IMR-90 (cell line): ENCODE results near the gene ZNF236. TPM values are rescaled to one million over a fixed set of nuclear protein-coding genes. Genes with fewer than 3 reads are reported as not detected.

Source experiments
- ATAC-seq: fragments of 200-7000 bp; cut with Tn5 transposase; 2 replicates; pipeline ENCODE4 v1.9.1; 2020; ENCODE audit warnings: low read depth, mild to moderate bottlenecking, moderate library complexity
- BruUV-seq: library from RNA; stranded (reverse); fragments of 400-500 nt; replicated peaks from 2 replicates; lab custom pipeline; 2021; lab: Mats Ljungman, UMichigan
- CTCF ChIA-PET: fragments of 300-600 bp; formaldehyde crosslinking; extraction: SDS; loops from one replicate; lab custom pipeline; 2021; ENCODE audit warnings: antibody characterized with exemption; lab: Yijun Ruan, JAX
- POLR2A ChIA-PET: fragments of 300-600 bp; sonication (Branson Sonifier 250); formaldehyde crosslinking; loops from one replicate; lab custom pipeline; 2022; ENCODE audit warnings: antibody characterized with exemption; ENCODE audit not compliant: unreplicated experiment; lab: Charles Lee
- DNase-seq: peaks from one replicate; pipeline ENCODE4 v3.0.0; 2013
- H2AFZ ChIP-seq: replicated peaks from 2 replicates; pipeline ENCODE3; 2013; ENCODE audit warnings: low read length, mild to moderate bottlenecking; ENCODE audit not compliant: poor library complexity
- H2AK5ac ChIP-seq: 2 replicates; pipeline ENCODE4 v1.6.1; 2013; ENCODE audit warnings: low read depth, low read length, inconsistent platforms
- H2AK9ac ChIP-seq: replicated peaks from 2 replicates; pipeline ENCODE3; 2013; ENCODE audit warnings: mild to moderate bottlenecking, low read depth, low read length, moderate library complexity; ENCODE audit not compliant: poor library complexity
- H2BK120ac ChIP-seq: 2 replicates; pipeline ENCODE4 v1.6.1; 2013; ENCODE audit warnings: low read depth, low read length, inconsistent platforms
- H2BK15ac ChIP-seq: 3 replicates; pipeline ENCODE4 v1.6.1; 2013; ENCODE audit warnings: low read depth, low read length, inconsistent platforms
- H2BK20ac ChIP-seq: 2 replicates; pipeline ENCODE4 v1.6.1; 2013; ENCODE audit warnings: low read depth, mild to moderate bottlenecking, inconsistent platforms, low read length, moderate library complexity
- H2BK5ac ChIP-seq: 2 replicates; pipeline ENCODE4 v1.6.1; 2013; ENCODE audit warnings: mild to moderate bottlenecking, low read depth, low read length, inconsistent platforms; ENCODE audit not compliant: poor library complexity, severe bottlenecking
- H3K14ac ChIP-seq: replicated peaks from 2 replicates; pipeline ENCODE4 v1.6.1; 2013; ENCODE audit warnings: low read depth, low read length, inconsistent platforms
- H3K18ac ChIP-seq: 2 replicates; pipeline ENCODE4 v1.6.1; 2013; ENCODE audit warnings: low read depth, low read length, control low read depth
- H3K23ac ChIP-seq: 2 replicates; pipeline ENCODE4 v1.6.1; 2013; ENCODE audit warnings: low read depth, low read length, inconsistent platforms
- H3K27ac ChIP-seq: 2 replicates; pipeline ENCODE4 v1.5.1; 2013; ENCODE audit warnings: mild to moderate bottlenecking, control low read depth, low read length; ENCODE audit not compliant: insufficient read depth
- H3K27me3 ChIP-seq: 2 replicates; pipeline ENCODE4 v1.6.1; 2013; ENCODE audit warnings: low read length; ENCODE audit not compliant: control insufficient read depth, insufficient read depth
- H3K36me3 ChIP-seq: 2 replicates; pipeline ENCODE4 v1.6.1; 2013; ENCODE audit warnings: low read length, mixed read lengths; ENCODE audit not compliant: control insufficient read depth, insufficient read depth
- H3K4ac ChIP-seq: 2 replicates; pipeline ENCODE4 v1.6.1; 2013; ENCODE audit warnings: low read depth, low read length, inconsistent platforms
- H3K4me1 ChIP-seq: 2 replicates; pipeline ENCODE4 v1.6.1; 2013; ENCODE audit warnings: low read length, mixed read lengths; ENCODE audit not compliant: control insufficient read depth, insufficient read depth
- H3K4me2 ChIP-seq: 2 replicates; pipeline ENCODE4 v1.6.1; 2013; ENCODE audit warnings: low read depth, mild to moderate bottlenecking, control low read depth, low read length, moderate library complexity
- H3K4me3 ChIP-seq: 2 replicates; pipeline ENCODE4 v1.5.1; 2013; ENCODE audit warnings: low read depth, mild to moderate bottlenecking, control low read depth, low read length, moderate library complexity; ENCODE audit not compliant: insufficient read depth
- H3K56ac ChIP-seq: 2 replicates; pipeline ENCODE4 v1.6.1; 2013; ENCODE audit warnings: low read length, inconsistent platforms; ENCODE audit not compliant: insufficient read depth; ENCODE audit errors: extremely low read depth
- H3K79me1 ChIP-seq, 2 experiments: 2 replicates each; pipeline ENCODE4 v1.6.1; 2013; ENCODE audit warnings: low read length in 2 of 2, inconsistent platforms in 1 of 2, low read depth in 1 of 2
- H3K9ac ChIP-seq: 2 replicates; pipeline ENCODE4 v1.6.1; 2013; ENCODE audit warnings: low read depth, low read length, control low read depth
- H3K9me1 ChIP-seq: 2 replicates; pipeline ENCODE4 v1.6.1; 2013; ENCODE audit warnings: low read length, inconsistent platforms; ENCODE audit not compliant: insufficient read depth
- H3K9me3 ChIP-seq: 2 replicates; pipeline ENCODE4 v1.6.1; 2013; ENCODE audit warnings: low read length; ENCODE audit not compliant: control insufficient read depth, insufficient read depth
- H4K20me1 ChIP-seq: 2 replicates; pipeline ENCODE4 v1.6.1; 2013; ENCODE audit warnings: low read length, inconsistent platforms; ENCODE audit not compliant: insufficient read depth
- H4K5ac ChIP-seq: 2 replicates; pipeline ENCODE4 v1.6.1; 2013; ENCODE audit warnings: mild to moderate bottlenecking, low read depth, low read length, control low read depth
- H4K8ac ChIP-seq, 2 experiments: 2 replicates each; pipeline ENCODE4 v1.6.1; 2013; ENCODE audit warnings: low read depth in 2 of 2, low read length in 2 of 2, control low read depth in 1 of 2, inconsistent platforms in 1 of 2
- H4K91ac ChIP-seq: 2 replicates; pipeline ENCODE4 v1.6.1; 2013; ENCODE audit warnings: low read depth, low read length, inconsistent platforms; ENCODE audit not compliant: insufficient read depth
- BHLHE40 ChIP-seq: fragments of 150-350 bp; IDR thresholded peaks from 2 replicates; pipeline ENCODE4 v1.6.1; 2016; ENCODE audit warnings: mild to moderate bottlenecking, low read depth, low read length
- CEBPB ChIP-seq: IDR thresholded peaks from 2 replicates; pipeline ENCODE4 v1.6.1; 2012; ENCODE audit warnings: low read depth, low read length, improper control_type of control experiment
- CHD1 ChIP-seq: IDR thresholded peaks from 2 replicates; pipeline ENCODE4 v1.6.1; 2012; ENCODE audit warnings: low read depth, low read length, improper control_type of control experiment
- CTCF ChIP-seq: conservative IDR thresholded peaks from 2 replicates; pipeline ENCODE4 v1.5.1; 2012; ENCODE audit warnings: mild to moderate bottlenecking, low read depth, low read length, improper control_type of control experiment
- FOS ChIP-seq: fragments of 150-350 bp; IDR thresholded peaks from 2 replicates; pipeline ENCODE4 v1.6.1; 2016; ENCODE audit warnings: low read depth, low read length
- MAFK ChIP-seq: IDR thresholded peaks from 2 replicates; pipeline ENCODE4 v1.6.1; 2012; ENCODE audit warnings: low read depth, low read length, improper control_type of control experiment
- MAZ ChIP-seq: IDR thresholded peaks from 2 replicates; pipeline ENCODE4 v1.6.1; 2012; ENCODE audit warnings: low read depth, mild to moderate bottlenecking, low read length, improper control_type of control experiment, moderate library complexity, borderline replicate concordance
- MXI1 ChIP-seq: IDR thresholded peaks from 2 replicates; pipeline ENCODE4 v1.6.1; 2012; ENCODE audit warnings: low read depth, mild to moderate bottlenecking, low read length, moderate library complexity, borderline replicate concordance
- NFE2L2 ChIP-seq: fragments of 150-350 bp; IDR thresholded peaks from 2 replicates; pipeline ENCODE4 v1.6.1; 2016; ENCODE audit warnings: low read depth, mild to moderate bottlenecking, low read length
- POLR2A ChIP-seq: IDR thresholded peaks from 2 replicates; pipeline ENCODE4 v1.6.1; 2012; ENCODE audit warnings: mild to moderate bottlenecking, low read depth, low read length
- RAD21 ChIP-seq: IDR thresholded peaks from 2 replicates; pipeline ENCODE4 v1.6.1; 2012; ENCODE audit warnings: low read length, improper control_type of control experiment
- RCOR1 ChIP-seq: IDR thresholded peaks from 2 replicates; pipeline ENCODE4 v1.6.1; 2012; ENCODE audit warnings: mild to moderate bottlenecking, low read length, improper control_type of control experiment; ENCODE audit not compliant: insufficient replicate concordance
- RFX5 ChIP-seq: IDR thresholded peaks from 2 replicates; pipeline ENCODE4 v1.8.0; 2012; ENCODE audit warnings: low read depth, mild to moderate bottlenecking, low read length, moderate library complexity
- SMC3 ChIP-seq: fragments of 150-350 bp; IDR thresholded peaks from 2 replicates; pipeline ENCODE4 v1.6.1; 2016; ENCODE audit warnings: low read depth, mild to moderate bottlenecking, antibody characterized with exemption, low read length, moderate library complexity
- USF2 ChIP-seq: fragments of 150-350 bp; IDR thresholded peaks from 2 replicates; pipeline ENCODE4 v1.6.1; 2017; ENCODE audit warnings: mild to moderate bottlenecking, antibody characterized with exemption, low read length, low read depth
- WGBS, 2 experiments: methylation state at CpG; one replicate each; pipeline versions ENCODE4 v1.1.5 to v1.1.7; 2013; ENCODE audit warnings: missing lambda C conversion rate in 2 of 2; ENCODE audit not compliant: insufficient read length in 1 of 2; ENCODE audit errors: extremely low coverage in 2 of 2; 5-methylcytosine and 5-hydroxymethylcytosine counted together
- dilution Hi-C: fragments of 300-500 bp; cut with HindIII; formaldehyde crosslinking; loops from one replicate; pipeline ENCODE4 v1.14.3; 2018; ENCODE audit warnings: low sequenced_read_pairs; ENCODE audit not compliant: unreplicated experiment
- in situ Hi-C: fragments of 300-500 bp; cut with MboI; formaldehyde crosslinking; loops from 3 replicates; pipeline ENCODE4 v1.14.3; 2019; ENCODE audit warnings: low sequenced_read_pairs, inconsistent platforms, mixed read lengths
- intact Hi-C: fragments of 100-400 bp; cut with micrococcal nuclease; formaldehyde crosslinking; loops from 2 replicates; pipeline ENCODE4 v1.10.0; 2022
- polyA plus RNA-seq, 3 experiments: library from polyadenylated mRNA; depleted of rRNA; stranded (reverse); fragments of >200 nt; gene quantifications; 2 replicates each; pipeline ENCODE4 v1.2.3, GENCODE V29; 2012; ENCODE audit warnings: low replicate concordance in 1 of 3
- total RNA-seq: library from RNA; depleted of rRNA; stranded (reverse); fragments of >200 nt; gene quantifications from 2 replicates; pipeline ENCODE4 v1.2.3, GENCODE V29; 2012
- TF ChIP-seq, protein P1 (sequence below): fragments of 150-350 bp; IDR thresholded peaks from 2 replicates; pipeline ENCODE4 v1.6.1; 2016; ENCODE audit warnings: low read depth, mild to moderate bottlenecking, low read length, moderate library complexity, borderline replicate concordance

The ZNF236 gene
- total and polyA plus RNA-seq, 2 of the 4 experiments (the other 2 are of a cell fraction), result 3.6 to 9.7 TPM

- in situ Hi-C loops (no loop called here), intact Hi-C loops (no loop called here), dilution Hi-C loops (no loop called here)
- H4K8ac ChIP-seq, result no peak overlapping the region
- no peak for DNase-seq
- no peak overlapping the region for H3K4ac ChIP-seq
- H2BK20ac ChIP-seq, result no peak overlapping the region
- no peak overlapping the region for H2AK5ac ChIP-seq
- no peak for TF ChIP-seq USF2
- TF ChIP-seq MXI1, result no peak
- no peak for TF ChIP-seq NFE2L2
- no peak for TF ChIP-seq CEBPB
- no peak for TF ChIP-seq RCOR1
- TF ChIP-seq, protein P1, sequence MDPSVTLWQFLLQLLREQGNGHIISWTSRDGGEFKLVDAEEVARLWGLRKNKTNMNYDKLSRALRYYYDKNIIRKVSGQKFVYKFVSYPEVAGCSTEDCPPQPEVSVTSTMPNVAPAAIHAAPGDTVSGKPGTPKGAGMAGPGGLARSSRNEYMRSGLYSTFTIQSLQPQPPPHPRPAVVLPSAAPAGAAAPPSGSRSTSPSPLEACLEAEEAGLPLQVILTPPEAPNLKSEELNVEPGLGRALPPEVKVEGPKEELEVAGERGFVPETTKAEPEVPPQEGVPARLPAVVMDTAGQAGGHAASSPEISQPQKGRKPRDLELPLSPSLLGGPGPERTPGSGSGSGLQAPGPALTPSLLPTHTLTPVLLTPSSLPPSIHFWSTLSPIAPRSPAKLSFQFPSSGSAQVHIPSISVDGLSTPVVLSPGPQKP, result no peak
- no peak for TF ChIP-seq MAZ
- TF ChIP-seq RFX5, result no peak
- TF ChIP-seq FOS, result no peak
- TF ChIP-seq POLR2A, result no peak
- TF ChIP-seq RAD21, result no peak
- TF ChIP-seq BHLHE40, result no peak
- no peak for TF ChIP-seq CHD1
- no peak for TF ChIP-seq MAFK
- TF ChIP-seq SMC3, result no peak
- TF ChIP-seq CTCF, result no peak
- no peaks in the 10 kb centered on the region for H3K79me1 ChIP-seq
- peaks cover 7% of the 10 kb centered on the region for H3K27me3 ChIP-seq
- no peak overlapping the region for H4K5ac ChIP-seq
- no peak overlapping the region for H2BK5ac ChIP-seq
- no peak overlapping the region for H2AFZ ChIP-seq
- H3K4me1 ChIP-seq, result peaks cover 2% of the 10 kb centered on the region; the same call in 1 of the 2 replicates
- H3K23ac ChIP-seq, result no peak overlapping the region
- H3K18ac ChIP-seq, result no peak overlapping the region
- H2BK15ac ChIP-seq, result no peak overlapping the region
- no peak overlapping the region for H3K4me3 ChIP-seq
- no peaks in the 10 kb centered on the region for H3K9me3 ChIP-seq
- H4K91ac ChIP-seq, result no peak overlapping the region
- H3K9me1 ChIP-seq, result no peaks in the 10 kb centered on the region
- no TSS peak for BruUV-seq
- H3K36me3 ChIP-seq, result no peaks in the 10 kb centered on the region
- ChIA-PET POLR2A (no interaction called here), CTCF (no interaction called here)
- no peak overlapping the region for H3K27ac ChIP-seq
- H3K4me2 ChIP-seq, result no peak overlapping the region
- no peak overlapping the region for H2AK9ac ChIP-seq
- H2BK120ac ChIP-seq, result no peak overlapping the region
- 72% methylated on average over 6 of the region's 12 CpGs; no CpG with 5 or more reads in 1 of the 2 experiments for WGBS, 2 experiments
- no peaks in the 10 kb centered on the region for H4K20me1 ChIP-seq
- ATAC-seq, result no peak
- no peak overlapping the region for H3K56ac ChIP-seq
- H3K14ac ChIP-seq, result no peak overlapping the region
- H3K9ac ChIP-seq, result no peak overlapping the region
Measured at GRCh38 chr18:77007251-77007650, 184.9 kb downstream of the ZNF236 start.
